Adrenal gland (tissue), 12 donors: Measurements from ENCODE around the gene NOC4L. TPM values are rescaled to one million over a fixed set of nuclear protein-coding genes. Genes with fewer than 3 reads are reported as not detected.
"Not testable (repeated sequence)": the region's sequence is repeated elsewhere in the genome, so short reads cannot be mapped to it uniquely, and the experiment has no call there.

Experiments used
- DNase-seq, 7 donors: peaks; one replicate each; pipeline ENCODE4 v3.0.0-alpha.2; 2019 to 2020
- H3K27ac ChIP-seq, 5 donors: fragments of 200-600 bp; sonication (generic) in 4 of 5; 1 replicate in 3 of 5; 2 replicates in 2 of 5; pipeline versions ENCODE4 v1.5.1 to v1.8.0; 2016 to 2020; ENCODE audit warnings: mild to moderate bottlenecking in 1 of 5
- H3K27me3 ChIP-seq: fragments of 200-600 bp; 2 replicates; pipeline ENCODE4 v1.8.0; 2021
- H3K36me3 ChIP-seq, 2 donors: fragments of 200-600 bp; replicated peaks in 1 of 2; 1 replicate in 1 of 2; 2 replicates in 1 of 2; pipeline versions ENCODE4 v1.5.1 to v1.8.0; 2018 to 2022
- H3K4me1 ChIP-seq, 2 donors: fragments of 200-600 bp; replicated peaks in 1 of 2; 1 replicate in 1 of 2; 2 replicates in 1 of 2; pipeline versions ENCODE4 v1.5.1 to v1.8.0; 2018 to 2021
- H3K4me3 ChIP-seq, 4 donors: fragments of 200-600 bp; sonication (generic) in 3 of 4; one replicate each; pipeline ENCODE4 v1.5.1; 2016 to 2018
- H3K9me3 ChIP-seq, 3 donors: fragments of 200-600 bp; sonication (generic) in 1 of 3; replicated peaks in 1 of 3; 1 replicate in 2 of 3; 2 replicates in 1 of 3; pipeline versions ENCODE4 v1.5.1 to v1.8.0; 2016 to 2021
- POLR2A ChIP-seq, 2 donors: fragments of 450-650 bp; IDR thresholded peaks; one replicate each; pipeline ENCODE4 v1.6.1; 2017; ENCODE audit warnings: antibody characterized with exemption in 2 of 2, mild to moderate bottlenecking in 2 of 2, moderate library complexity in 1 of 2
- WGBS, 4 donors: extraction: QIAGEN DNeasy Blood & Tissue Kit in 2 of 4; methylation state at CpG; one replicate each; pipeline versions ENCODE4 v1.1.5 to v1.1.7; 2013 to 2017; 5-methylcytosine and 5-hydroxymethylcytosine counted together
- intact Hi-C, 2 donors: fragments of 100-400 bp; cut with DNase I; formaldehyde crosslinking; loops; one replicate each; pipeline versions ENCODE4 v1.14.1 to v1.15.0; 2022 to 2023
- polyA plus RNA-seq, 3 donors: library from polyadenylated mRNA; stranded (reverse); fragments of 200-250 nt in 2 of 3; fragments of 350-450 nt in 1 of 3; fragmentation: Illumina TruSeq in 1 of 3; extraction: RNeasy Lipid Tissue Mini Kit (QIAGEN cat#74804) in 1 of 3; gene quantifications; one replicate each; pipeline ENCODE4 v1.2.3, GENCODE V29; 2013 to 2014
- total RNA-seq, 9 donors: library from RNA; depleted of rRNA in 4 of 9; stranded (reverse); fragments of >200 nt in 4 of 9; fragments of 120-200 nt in 1 of 9; fragmentation: NEBNext Ultra II Directional in 1 of 9; extraction: Animal tissue kit (Norgen Biotek cat#: 25700) in 1 of 9; gene quantifications; one replicate each; pipeline versions ENCODE4 v1.1.0 to v1.2.4, GENCODE V29; 2013 to 2023
- TF ChIP-seq, protein P1 (sequence below), 6 experiments: fragments of 450-650 bp in 4 of 6; fragments of 200-600 bp in 2 of 6; sonication (generic) in 1 of 6; IDR thresholded peaks; 1 replicate in 5 of 6; 2 replicates in 1 of 6; pipeline versions ENCODE4 v1.5.1 to v1.8.0; 2016 to 2021; ENCODE audit warnings: antibody characterized with exemption in 6 of 6, mild to moderate bottlenecking in 2 of 6, moderate library complexity in 1 of 6
- donor health status: healthy with polysubstance abuse.
- donor health status: Bipolar disorder and iron deficiency.
- donor health status: DM: yes; HTN: yes; CAD: no.
- donor health status: DM: no; HTN: no; CAD: no.
- donor health status: DM: no; HTN: no; CAD: no.
- donor health status: DM: yes; HTN: yes; CAD: no.

Gene NOC4L
- total and polyA plus RNA-seq, 12 donors = 4.7 to 51.5 (median 17.5) TPM

GRCh38 chr12:132132609-132133430, 11.4 kb upstream of the NOC4L start:
- DNase-seq = no peak
- H3K36me3 ChIP-seq = peaks cover 0 to 1% of the 10 kb centered on the region in 2 donors
- H3K27me3 ChIP-seq = no peaks in the 10 kb centered on the region
- 84 to 94% (median 93%) methylated on average over 10 to 39 of the region's 39 CpGs for WGBS, 4 donors
- H3K4me3 ChIP-seq = no peak overlapping the region
- intact Hi-C loops = no loop called here
- no peak for TF ChIP-seq POLR2A (IDR thresholded peaks at IDR 0.05)
- TF ChIP-seq, protein P1, sequence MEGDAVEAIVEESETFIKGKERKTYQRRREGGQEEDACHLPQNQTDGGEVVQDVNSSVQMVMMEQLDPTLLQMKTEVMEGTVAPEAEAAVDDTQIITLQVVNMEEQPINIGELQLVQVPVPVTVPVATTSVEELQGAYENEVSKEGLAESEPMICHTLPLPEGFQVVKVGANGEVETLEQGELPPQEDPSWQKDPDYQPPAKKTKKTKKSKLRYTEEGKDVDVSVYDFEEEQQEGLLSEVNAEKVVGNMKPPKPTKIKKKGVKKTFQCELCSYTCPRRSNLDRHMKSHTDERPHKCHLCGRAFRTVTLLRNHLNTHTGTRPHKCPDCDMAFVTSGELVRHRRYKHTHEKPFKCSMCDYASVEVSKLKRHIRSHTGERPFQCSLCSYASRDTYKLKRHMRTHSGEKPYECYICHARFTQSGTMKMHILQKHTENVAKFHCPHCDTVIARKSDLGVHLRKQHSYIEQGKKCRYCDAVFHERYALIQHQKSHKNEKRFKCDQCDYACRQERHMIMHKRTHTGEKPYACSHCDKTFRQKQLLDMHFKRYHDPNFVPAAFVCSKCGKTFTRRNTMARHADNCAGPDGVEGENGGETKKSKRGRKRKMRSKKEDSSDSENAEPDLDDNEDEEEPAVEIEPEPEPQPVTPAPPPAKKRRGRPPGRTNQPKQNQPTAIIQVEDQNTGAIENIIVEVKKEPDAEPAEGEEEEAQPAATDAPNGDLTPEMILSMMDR (IDR thresholded peaks at IDR 0.05) = no peak
- H3K4me1 ChIP-seq = no peaks in the 10 kb centered on the region
- H3K27ac ChIP-seq = no peak overlapping the region
- no peaks in the 10 kb centered on the region for H3K9me3 ChIP-seq

GRCh38 chr12:132133952-132134652, 10.2 kb upstream of the NOC4L start:
- DNase-seq = no peak
- Histone ChIP-seq H3K4me3 (no peak overlapping the region), H3K4me1 (no peaks in the 10 kb centered on the region), H3K9me3 (no peaks in the 10 kb centered on the region), H3K27ac (no peak overlapping the region), H3K36me3 (peaks cover 0 to 5% of the 10 kb centered on the region in 2 donors), H3K27me3 (no peaks in the 10 kb centered on the region)
- TF ChIP-seq POLR2A (IDR thresholded peaks at IDR 0.05) = no peak
- TF ChIP-seq, protein P1 (IDR thresholded peaks at IDR 0.05) = no peak
- 47 to 54% (median 50%) methylated on average over 16 to 27 of the region's 27 CpGs for WGBS, 4 donors
- intact Hi-C loops = no loop called here

- 76 to 93% (median 78%) methylated on average over 4 to 24 of the region's 39 CpGs; no CpG with 5 or more reads in 1 of the 4 donors for WGBS, 4 donors
Observed at GRCh38 chr12:132134653-132135183, 9.5 kb upstream of the NOC4L start.

DNA sequence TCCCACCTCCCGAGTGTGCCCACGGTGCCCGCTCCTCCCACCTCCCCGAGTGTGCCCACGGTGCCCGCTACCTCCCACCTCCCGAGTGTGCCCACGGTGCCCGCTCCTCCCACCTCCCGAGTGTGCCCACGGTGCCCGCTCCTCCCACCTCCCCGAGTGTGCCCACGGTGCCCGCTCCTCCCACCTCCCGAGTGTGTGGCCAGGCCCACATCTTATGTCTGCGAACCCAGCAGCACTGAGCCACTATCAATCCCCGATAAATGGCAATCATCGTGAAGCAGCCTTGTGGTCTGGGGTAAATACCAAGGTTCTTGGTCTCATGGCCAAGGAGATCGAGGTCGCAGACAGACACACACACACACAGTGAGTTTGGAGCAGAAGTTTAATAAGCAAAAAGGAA, 8.0 kb upstream of the NOC4L start:
- H3K27ac ChIP-seq, H3K27me3 ChIP-seq, H3K9me3 ChIP-seq, DNase-seq, intact Hi-C loops, H3K4me3 ChIP-seq, H3K4me1 ChIP-seq: not testable (repeated sequence)
- H3K36me3 ChIP-seq = peaks cover 0 to 26% of the 10 kb centered on the region in 2 donors
- WGBS, 4 donors = 36 to 62% (median 49%) methylated on average over 4 to 18 of the region's 21 CpGs

More at GRCh38 chr12:132134653-132135183, 9.5 kb upstream of the NOC4L start:
- H3K27ac ChIP-seq, H3K4me1 ChIP-seq, H3K9me3 ChIP-seq, H3K4me3 ChIP-seq, H3K27me3 ChIP-seq, DNase-seq, intact Hi-C loops: not testable (repeated sequence)
- H3K36me3 ChIP-seq = peaks cover 0 to 11% of the 10 kb centered on the region in 2 donors

DNA sequence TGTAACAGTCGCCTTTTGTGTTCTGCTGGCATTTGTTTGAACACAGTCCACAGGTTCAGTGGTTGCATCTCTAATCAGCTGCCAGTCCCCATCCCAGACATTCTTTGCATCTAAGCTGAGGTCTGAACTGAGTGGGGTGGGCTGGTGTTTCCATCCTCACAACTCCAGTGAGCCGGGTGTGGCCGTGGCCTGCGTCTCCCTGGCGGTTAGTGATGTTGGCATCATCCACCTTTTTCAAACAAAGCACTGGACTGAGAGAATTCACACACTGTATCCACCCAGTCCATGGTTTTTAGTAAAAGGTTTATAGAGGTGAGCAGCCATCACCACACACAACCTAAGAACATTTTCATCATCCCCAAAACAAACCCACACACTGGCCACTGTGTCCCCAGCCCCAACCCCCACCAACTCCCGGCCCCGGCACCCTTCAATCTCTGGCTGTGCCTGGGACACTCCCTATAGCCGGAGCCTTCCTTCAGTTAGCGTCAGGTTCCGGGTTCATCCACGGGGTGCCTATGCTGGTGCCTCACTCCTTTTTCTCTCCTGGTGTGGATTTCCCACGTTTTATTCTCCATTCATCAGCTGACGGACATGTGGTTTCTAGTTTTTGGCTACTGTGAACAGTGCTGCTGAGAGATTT, 6.7 kb upstream of the NOC4L start:
- WGBS, 4 donors = 72 to 84% (median 83%) methylated on average over 12 to 13 of the region's 13 CpGs
- intact Hi-C loops = no loop called here
- TF ChIP-seq, protein P1 (IDR thresholded peaks at IDR 0.05) = no peak
- TF ChIP-seq POLR2A (IDR thresholded peaks at IDR 0.05) = no peak
- DNase-seq = no peak
- Histone ChIP-seq H3K36me3 (peaks cover 0 to 35% of the 10 kb centered on the region in 2 donors), H3K4me3 (no peak overlapping the region), H3K4me1 (peaks cover 0 to 2% of the 10 kb centered on the region in 2 donors), H3K9me3 (no peaks in the 10 kb centered on the region), H3K27me3 (no peaks in the 10 kb centered on the region), H3K27ac (no peak overlapping the region)
